GM21526 (cell line): ENCODE data around the gene SIGLEC5.

Experiments used
- ATAC-seq: cut with Tn5 transposase; IDR thresholded peaks from one replicate; pipeline ENCODE4 v1.9.1; 2021; ENCODE audit warnings: moderate library complexity; ENCODE audit not compliant: unreplicated experiment, low FRiP score

SIGLEC5 gene

GRCh38 chr19:51592521-51592920 lies 37.7 kb downstream of the SIGLEC5 start:
- ATAC-seq: no peak

GRCh38 chr19:51590441-51590840 lies 39.8 kb downstream of the SIGLEC5 start:
- no peak for ATAC-seq

GRCh38 chr19:51589511-51589910 lies 40.7 kb downstream of the SIGLEC5 start:
- ATAC-seq: no peak

GRCh38 chr19:51587264-51588191 lies 42.7 kb downstream of the SIGLEC5 start:
- no peak for ATAC-seq

- ATAC-seq: no peak
Measured at GRCh38 chr19:51586799-51587198, 43.4 kb downstream of the SIGLEC5 start.

GRCh38 chr19:51586103-51586728 lies 44.0 kb downstream of the SIGLEC5 start:
- no peak for ATAC-seq

DNA sequence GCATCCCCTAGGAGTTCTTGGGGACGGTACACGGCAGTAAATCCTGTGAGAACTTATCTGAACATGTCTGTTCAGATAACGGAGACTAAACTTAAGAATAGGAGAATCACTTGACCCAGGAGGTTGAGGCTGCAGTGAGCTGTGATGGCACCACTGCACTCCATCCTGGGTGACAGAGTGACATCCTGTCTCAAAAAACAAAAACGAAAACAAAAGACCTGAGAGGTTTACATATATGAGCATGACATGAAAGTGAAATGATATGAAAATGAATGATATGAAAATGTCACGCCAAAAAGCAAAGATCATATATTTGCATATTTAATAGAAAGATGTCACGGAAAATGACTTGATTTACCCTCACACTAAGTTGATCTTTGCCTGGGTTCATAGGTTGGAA lies 53.4 kb downstream of the SIGLEC5 start:
- ATAC-seq: no peak

- ATAC-seq: no peak
Measured at GRCh38 chr19:51573331-51573730, 56.9 kb downstream of the SIGLEC5 start.

- no peak for ATAC-seq
Measured at GRCh38 chr19:51572908-51573307, 57.3 kb downstream of the SIGLEC5 start.

GRCh38 chr19:51572410-51572809 lies 57.8 kb downstream of the SIGLEC5 start:
- ATAC-seq: no peak

- ATAC-seq: no peak
Measured at GRCh38 chr19:51571599-51571998, 58.6 kb downstream of the SIGLEC5 start.

DNA sequence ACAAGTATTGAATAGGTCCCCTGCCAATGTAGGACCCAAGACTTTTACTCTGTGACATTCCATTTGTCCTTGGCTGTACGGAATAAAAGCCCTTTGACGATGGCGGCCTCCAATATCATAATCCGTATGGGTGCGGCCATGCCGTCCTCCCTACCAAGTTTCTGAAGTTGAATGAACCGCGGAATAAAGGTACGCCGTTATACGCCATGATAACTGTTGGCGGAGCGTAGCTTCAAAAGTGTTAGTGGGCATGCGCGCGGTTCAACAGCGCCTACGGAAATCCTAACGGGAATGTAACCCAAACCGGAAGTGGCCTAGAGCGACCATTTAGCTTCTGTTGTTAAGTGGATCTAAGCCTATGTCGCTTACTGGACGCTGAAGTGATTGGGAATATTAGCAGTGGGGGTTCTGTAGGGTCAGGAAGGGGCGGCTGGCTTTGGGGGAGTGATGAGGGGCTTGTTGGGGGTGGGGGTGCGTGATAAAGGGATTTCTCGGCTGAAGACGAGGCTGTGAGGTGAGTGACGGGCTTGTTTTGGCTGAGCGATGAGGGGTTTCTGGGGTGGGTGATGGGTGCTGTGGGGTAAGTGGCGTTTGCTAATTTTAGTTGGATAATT lies 59.1 kb downstream of the SIGLEC5 start, which contains the start of gene ZNF175:
Gene ZNF175 (plus strand): TSS at position 322 of the 614 bp plus-strand sequence. CDS start 2,047 bp downstream, outside the sequence.
- ATAC-seq: peak; percentile 71

DNA sequence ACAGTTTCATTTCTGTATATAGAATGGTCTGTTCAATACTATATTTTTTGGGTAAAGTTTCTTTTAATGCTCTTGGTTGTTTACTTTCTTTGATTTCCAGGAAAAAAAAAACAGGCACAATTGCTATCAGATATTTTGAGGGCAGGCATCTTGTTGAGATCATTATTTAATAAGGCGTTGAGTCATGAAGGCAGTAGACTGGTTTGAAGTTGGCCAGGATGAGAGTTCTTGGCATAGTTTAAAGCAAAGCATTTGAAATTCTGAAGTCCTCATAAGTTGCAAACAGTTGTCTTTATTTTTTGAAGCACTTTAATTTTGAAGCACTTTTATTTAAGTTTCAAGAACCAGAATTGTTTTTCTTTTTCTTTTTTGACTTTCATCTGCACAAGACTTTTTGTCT lies 61.7 kb downstream of the SIGLEC5 start:
- no peak for ATAC-seq

DNA sequence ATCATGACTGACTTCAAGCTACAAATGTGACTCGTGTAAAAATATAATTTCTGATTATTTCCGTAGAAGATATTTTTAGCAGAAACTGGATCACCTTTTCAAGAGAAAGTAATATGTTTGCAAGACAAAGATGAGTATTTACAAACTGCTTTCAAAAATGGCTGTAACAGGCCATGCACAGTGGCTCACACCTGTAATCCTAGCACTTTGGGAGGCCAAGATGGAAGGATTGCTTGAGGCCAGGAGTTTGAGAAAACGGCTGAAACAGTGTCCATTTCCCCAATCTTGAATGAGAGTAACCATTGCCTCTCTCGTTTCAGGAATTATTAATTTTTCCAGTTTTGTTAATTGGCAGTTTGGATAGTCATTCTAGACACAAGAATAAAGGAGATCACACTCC lies 62.6 kb downstream of the SIGLEC5 start:
- no peak for ATAC-seq

DNA sequence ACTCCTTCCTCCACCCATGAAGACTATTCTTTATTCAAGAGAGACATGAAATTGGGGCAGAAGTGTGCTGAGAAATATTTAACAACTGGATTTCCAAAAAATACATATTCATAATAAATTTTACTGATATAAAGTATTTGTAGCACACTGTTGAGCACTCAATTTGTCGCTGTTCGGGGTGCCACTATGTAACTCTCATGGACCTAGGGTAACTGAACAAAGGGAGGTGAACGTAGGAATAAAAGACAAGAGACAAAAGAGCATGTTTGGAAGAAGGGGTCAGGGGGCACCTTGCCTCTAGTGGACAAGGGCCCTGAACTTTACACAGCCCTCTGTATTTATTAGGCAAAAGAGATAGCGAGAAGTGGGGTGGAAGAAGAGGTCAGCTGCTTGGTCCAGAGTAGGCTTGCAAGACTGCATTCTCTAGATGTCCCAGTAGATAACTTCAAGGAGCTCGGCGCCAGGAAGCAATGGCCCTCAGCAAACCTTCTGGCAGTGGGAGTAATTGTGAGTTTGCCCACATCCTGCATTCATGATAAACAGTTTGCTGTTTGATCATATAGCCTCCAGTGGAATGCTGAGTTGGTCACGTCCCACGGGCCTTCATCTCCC lies 63.6 kb downstream of the SIGLEC5 start:
- ATAC-seq: no peak

- no peak for ATAC-seq
Measured at GRCh38 chr19:51565583-51565982, 64.6 kb downstream of the SIGLEC5 start.

GRCh38 chr19:51564791-51565190 lies 65.4 kb downstream of the SIGLEC5 start:
- no peak for ATAC-seq
